Activated CD4-positive, alpha-beta T cell treated with anti-CD3 and anti-CD28 coated beads for 48 hours (primary cell): ENCODE results near the gene MAP1S.

Experiments used
- DNase-seq: peaks from one replicate; pipeline ENCODE4 v3.0.0-alpha.2; 2020

The MAP1S gene

GRCh38 chr19:17737690-17738153 is 18.4 kb downstream of the MAP1S start:
- no peak for DNase-seq

DNA sequence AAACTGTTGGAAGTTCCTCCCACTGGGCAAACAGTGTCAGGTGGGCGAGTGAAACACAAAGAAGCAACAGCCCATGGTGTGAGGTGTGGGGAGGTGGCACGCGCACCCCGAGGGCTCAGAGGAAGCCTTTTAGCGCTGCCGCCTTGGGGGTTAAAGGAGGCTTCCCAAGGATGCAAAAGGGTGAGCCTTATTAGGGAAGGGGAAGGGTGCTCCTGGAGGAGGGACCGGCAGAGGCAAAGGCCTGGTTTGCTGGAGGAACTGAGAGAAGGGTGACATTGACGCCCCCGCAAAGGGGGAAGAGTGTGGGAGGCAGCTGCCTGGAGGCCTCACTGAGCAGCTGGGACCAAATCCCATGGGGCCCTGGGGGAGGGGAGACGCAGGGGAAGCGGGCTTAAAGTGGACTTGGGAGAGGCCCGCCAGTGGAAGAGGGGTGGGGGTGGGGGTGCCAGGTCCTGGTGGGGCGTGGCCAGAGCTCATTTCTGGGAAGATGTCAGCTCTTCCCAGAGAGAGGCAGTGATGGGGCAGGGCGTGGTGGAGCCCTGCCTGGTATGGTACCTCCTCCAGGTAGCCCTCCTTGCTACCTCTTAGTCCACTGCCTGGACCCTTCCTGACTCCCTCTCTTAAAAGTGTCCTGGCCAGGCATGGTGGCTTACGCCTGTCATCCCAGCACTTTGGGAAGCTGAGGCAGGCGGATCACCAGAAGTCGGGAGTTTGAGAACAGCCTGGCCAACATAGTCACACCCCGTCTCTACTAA is 20.0 kb downstream of the MAP1S start:
- DNase-seq, result no peak

DNA sequence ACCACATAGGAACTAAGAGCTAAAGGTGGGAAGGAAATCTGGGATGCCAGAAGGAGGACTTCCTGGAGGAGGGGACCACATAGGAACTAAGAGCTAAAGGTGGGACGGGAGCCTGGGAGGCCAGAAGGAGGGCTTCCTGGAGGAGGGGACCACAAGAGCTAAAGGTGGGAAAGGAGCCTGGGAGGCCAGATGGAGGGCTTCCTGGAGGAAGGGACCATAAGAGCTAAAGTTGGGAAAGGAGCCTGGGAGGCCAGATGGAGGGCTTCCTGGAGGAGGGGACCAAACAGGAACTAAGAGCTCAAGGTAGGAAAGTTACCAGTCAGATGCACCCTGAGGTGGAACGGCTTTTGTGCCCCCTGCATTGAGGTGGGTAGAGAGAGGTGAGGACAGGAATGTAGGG is 22.2 kb downstream of the MAP1S start:
- no peak for DNase-seq

GRCh38 chr19:17743874-17744580 is 24.7 kb downstream of the MAP1S start:
- no peak for DNase-seq

- peak; percentile 96 for DNase-seq
These were observed 28.2 kb downstream of the MAP1S start for GRCh38 chr19:17747205-17748098.

DNA sequence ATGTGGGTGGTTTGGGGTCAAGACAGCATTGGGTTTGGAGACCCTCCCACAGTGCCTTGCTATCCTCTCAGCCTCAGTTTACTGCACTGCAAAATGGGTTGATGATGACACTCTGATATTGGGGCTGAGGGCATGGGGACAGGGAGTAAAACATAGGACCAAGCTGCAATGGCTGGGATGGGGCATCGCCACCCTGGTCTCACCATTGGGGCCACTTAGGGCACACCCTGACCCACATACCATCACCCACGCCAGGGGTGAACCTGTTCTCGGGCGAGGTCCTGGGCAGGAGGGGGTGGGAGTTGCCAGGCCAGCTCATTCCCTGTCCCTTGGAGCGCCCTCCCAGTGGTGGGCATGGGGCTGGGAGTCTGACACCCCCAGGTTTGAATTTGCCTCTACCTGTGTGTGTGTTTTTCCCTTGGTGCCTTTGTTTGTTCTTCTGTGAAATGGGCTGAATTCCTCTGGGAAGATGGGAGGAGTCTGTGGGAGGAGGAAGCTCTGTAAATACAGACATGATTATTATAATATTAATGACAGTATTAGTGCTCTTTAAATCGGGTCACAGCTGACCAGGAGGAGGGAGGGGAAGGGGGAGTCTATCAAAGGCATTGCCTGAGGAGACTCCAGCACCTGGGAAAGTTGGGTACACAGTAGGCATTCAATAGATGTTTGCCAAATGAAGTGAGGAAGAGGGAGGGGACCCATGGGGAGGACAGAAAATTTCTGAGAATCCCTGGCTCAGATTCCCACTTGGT is 29.8 kb downstream of the MAP1S start:
- DNase-seq, result no peak

GRCh38 chr19:17749912-17750317 is 30.6 kb downstream of the MAP1S start:
- DNase-seq, result peak; percentile 62

DNA sequence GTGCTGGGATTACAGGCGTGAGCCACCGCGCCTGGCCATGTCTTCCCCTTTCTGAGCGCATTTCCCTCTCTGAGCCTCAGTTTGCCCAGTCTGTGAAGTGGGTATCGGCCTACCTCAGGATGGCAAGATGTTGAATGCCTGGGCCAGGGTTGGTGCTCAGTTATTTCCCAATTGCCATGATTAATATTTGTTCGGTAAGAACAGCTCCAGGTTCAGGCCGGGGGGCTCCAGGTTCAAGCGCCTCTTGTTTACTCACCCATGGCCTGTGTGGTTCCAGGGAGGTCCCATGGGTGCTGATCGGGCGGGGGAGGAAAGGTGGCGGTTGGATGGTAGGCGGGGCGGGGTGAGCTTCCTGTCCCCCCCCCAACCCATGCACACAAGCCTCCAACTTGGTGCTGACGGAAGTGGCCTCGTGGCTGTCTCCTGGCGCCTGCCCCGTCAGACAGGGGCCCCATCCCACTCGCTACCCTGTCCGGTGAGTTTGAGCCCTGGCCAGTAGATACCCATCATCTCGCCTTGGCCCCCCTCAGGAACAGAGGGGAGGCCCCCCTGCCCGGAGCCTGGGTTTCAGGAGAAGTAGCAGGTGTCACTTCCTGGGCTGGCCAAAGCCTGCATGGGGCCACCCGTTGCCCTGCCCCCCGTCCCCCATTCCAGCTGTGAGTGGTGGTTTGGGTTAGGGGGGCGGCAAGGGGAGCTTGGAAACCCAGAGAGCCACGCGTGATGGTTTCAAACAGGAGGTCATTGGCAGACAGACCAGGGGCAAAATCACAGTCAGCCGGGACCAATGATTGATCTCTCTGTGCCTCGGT is 32.0 kb downstream of the MAP1S start, which contains the start of gene FCHO1:
FCHO1 (plus strand) TSS at position 375 of the 809 bp plus-strand sequence. CDS start 3,688 bp downstream, outside the sequence.
- peak; percentile 89 for DNase-seq

- DNase-seq, result peak; percentile 27
These were observed 32.6 kb downstream of the MAP1S start for GRCh38 chr19:17751912-17752273.

DNA sequence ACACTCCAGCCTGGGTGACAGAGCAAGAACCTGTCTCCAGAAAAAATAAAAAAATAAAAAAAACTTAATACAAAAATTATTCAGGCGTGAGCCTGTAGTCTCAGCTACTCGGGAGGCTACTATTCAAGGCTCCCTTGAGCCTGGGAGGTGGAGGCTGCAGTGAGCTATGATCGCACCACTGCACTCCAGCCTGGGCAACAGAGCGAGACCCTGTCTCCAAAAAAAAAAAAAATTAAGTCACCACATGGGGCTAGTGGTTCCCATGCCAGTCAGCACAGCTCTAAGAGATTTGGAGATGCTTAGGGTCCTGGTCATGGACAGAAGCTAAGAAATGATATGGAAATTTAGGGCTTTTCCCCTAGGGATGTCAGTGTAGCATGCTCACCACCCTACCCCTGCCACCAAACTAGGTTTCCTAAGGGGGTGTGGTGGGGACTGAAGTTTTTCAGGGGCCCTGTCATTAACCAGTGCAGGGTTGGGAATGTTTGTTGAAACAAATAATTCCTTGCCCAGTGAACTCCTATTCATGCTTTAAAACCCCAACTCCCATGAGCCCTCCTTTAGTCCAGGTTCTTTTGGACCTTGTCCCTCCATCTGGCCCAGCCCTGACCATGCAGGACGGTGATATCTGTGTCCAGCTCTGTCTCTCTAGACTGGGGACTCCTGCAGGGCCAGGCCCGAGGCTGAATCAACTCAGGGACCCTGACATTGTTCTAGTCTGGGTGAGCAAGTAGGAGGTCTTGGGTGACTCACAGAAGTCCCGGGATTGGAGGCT is 33.8 kb downstream of the MAP1S start:
- no peak for DNase-seq

DNA sequence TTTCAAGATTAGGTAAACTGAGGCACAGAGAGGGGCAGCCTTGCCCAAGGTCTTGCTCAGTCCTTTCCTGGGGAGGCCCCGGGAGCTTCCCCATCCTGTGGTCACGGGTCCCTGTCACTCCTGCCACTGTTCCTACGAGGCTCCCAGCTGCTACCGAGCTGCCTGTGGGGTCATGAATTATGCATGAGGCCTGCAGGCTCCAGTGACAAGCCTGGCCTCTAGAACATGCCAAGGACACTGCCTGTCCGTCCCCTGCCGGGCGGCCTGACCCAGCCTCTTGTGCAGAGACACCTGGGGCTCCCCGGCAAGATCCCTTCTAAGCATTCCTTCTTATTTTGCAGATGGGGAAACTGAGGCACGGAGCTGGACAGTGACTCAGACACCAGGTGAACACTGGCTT is 34.7 kb downstream of the MAP1S start:
- DNase-seq, result no peak

DNA sequence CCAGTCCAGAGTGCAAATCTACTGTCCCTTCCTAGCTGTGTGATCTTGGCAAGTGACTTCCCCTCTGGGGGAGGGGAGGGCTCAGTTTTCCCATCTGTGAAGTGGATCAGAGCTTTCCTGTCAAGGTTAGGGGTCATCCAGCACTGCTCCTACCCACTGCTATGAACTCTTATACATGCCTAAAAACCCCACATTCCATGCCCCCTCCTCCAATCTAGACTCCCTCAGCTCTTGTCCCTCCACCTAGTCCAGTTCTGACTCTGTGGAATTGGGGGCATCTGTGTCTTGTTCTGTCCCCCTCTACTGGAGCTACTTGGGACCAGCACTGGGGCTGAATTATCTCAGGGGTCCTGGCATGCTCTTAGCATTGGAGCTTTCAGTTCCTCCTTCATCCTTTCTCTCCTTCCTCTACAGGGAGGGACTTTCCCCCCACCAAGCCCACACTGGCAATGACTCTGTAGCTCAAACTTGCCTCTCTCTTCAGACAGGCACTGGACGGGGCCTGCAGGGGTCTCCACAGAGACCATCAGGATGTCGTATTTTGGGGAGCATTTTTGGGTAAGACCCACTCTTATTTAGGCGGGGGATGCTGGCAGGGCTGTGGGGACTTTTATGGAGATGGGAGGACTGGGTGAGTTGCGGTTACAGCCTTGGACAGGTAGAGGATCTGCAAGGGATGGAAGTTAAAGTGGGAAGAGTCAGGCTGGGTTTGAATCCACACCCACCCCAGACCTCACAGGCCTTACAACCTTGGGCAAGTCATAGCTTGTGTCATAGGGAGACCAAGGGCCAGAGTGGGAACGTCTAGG is 35.6 kb downstream of the MAP1S start:
- DNase-seq, result no peak

- no peak for DNase-seq
These were observed 36.2 kb downstream of the MAP1S start for GRCh38 chr19:17755443-17755890.

DNA sequence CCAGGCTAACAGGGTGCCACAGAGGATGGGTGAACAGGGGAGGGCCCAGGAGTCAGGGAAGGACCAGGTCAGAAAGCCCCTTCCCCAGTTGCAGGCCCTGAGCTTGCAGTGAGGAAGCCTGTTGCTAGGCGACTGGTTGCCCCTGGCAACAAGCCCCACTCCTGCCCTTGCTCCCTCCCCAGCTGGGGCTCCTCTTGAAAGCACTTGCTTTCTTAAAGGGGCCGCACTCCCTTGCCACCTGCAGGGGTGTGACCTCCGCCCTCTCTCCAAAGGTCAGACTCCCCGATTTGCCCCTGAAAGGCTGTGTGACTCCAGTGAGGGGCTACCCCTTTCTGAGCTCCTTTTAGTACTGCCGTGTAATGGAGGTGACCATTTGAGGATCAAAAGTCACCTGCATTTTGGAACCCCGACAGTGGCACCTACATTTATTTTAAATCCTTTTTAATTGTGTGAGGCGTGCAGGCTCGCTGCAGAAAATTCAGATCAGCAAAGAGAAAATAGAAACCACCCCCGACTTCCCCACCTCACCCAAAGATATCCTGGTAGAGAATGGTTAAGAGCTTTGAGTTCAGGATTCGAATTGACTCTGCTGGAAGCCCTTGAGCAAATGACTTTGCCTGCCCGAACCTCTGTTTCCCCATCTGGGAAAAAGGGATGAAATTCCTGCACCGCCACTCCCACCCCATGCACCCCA is 36.8 kb downstream of the MAP1S start:
- DNase-seq, result peak; percentile 58

DNA sequence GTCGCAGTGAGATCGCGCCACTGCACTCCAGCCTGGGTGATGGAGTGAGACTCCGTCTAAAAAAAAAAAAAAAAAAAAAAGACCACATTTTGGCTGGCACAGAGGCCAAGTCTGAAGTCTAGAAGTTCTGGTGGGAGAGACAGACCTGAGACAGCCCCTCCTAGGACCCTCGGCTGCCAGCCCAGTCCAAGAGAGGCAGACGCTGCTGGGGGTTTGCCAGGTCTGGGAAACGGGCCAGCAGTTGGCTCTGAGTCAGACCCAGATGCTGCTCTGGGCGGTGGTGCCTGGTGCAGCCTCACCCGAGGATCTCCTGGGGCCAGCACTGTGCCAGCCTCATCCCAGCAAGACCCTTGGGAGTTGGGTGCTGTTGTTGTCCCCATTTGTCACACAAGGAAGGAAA is 37.8 kb downstream of the MAP1S start:
- DNase-seq, result no peak

- no peak for DNase-seq
These were observed 39.2 kb downstream of the MAP1S start for GRCh38 chr19:17758515-17758914.

DNA sequence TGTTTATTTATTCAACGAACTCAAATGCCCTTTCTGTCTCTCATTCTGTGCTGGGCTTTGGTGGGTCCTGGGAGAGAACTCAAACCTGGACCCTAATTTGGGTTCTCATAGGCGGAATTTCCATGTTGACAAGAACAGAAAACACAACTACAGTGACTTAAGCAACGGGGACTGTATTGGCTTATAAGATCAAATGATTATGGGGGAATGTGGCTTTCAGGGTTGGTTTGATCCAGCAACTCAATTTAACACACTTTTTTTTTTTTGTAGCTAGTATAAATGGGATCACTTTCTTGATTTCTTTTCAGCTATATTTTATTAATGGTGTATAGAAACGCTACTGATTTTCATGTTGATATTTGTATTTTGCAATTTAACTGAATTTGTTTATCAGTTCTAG is 41.9 kb downstream of the MAP1S start:
- DNase-seq, result no peak

- DNase-seq, result peak; percentile 62
These were observed 43.4 kb downstream of the MAP1S start for GRCh38 chr19:17762505-17763229.
